Stimulated activated CD8-positive, alpha-beta memory T cell treated with anti-CD3 and anti-CD28 coated beads, Interleukin-7, amount 100 ng/mL, for 1 hour (primary cell): ENCODE measurements around the gene POLDIP2.

Experiments
- DNase-seq, 2 donors: peaks; one replicate each; pipeline ENCODE4 v3.0.0-alpha.2; 2020; ENCODE audit warnings: low read depth in 2 of 2

The POLDIP2 gene

DNA sequence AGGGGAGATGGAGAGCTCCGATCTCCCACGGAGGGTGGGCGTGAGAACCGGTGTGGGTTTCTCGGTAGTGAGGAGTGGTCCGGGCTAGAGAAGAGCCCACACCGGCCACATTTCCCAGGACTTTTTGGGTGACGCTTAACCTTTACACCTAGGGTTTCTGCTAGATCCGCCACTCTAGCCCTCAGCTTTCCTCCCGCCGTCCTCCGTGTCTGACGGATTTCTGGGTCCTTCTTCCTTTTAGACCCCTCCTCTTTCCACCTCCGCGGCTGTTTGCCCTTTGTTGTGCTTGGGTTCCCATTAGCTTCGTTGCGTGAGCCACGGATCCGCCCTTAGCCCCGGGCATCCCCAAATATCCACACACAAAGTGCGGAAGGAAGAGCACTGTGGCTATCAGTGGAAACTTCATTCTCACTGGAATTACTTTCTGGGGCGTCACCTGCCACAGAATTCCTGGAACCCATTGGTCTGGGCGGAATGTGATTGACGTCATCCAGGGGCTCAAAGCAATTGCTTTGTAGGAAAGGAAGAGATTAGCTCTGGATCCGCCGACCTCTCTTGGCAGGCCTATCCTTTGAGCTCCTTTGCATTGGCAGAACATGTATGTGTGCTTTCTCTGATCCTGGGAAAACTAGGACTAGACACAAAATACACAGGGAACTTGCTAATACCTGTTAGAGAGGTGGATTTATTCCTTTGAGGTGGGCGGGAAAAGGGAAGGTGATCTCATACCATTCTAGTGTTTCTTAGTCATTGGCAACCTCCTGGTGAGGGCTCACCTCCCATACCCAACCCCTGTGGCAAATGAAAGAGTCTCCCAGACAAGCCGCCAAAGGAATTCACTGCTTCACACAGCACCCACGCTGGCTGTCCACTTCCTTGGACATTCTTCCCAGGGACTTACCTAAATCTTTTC lies 21.1 kb downstream of the POLDIP2 start:
- DNase-seq, result no peak

DNA sequence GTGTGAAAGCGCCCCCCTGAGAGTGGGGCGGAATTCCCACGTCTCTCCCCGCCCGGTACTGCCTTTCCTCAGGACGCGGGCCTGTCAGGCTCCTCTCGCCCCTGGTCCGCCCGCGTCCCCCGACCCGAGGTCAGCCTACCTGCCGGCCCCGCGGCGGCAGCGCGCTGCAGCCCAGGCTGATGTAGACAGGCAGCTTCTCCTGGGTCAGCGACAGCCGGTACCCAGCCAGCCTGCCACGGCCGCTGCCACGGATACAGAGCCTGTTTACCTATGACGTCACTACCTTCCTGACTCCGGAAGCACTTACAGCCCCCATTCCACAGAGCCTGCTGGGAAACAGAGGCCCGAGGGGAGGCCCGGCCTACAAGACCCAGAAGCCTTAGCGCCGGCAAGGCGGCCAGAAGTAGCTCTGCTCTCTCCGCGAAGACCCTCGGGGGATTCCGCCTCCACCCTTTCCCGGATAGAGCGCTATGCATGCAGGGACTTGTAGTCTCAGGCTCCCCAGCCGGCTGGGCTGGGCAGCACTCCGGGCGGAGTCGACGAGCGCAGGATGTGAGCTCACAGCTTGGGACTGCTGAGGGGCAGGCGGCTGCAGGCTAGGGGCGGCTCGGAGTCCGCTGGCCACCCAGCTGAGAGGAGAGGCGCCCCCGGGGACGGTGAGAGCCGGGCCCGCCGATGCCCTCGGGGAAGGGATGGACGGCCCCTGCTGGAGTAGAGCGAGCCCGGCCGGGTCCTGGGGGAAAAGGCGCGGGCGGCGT lies 21.9 kb downstream of the POLDIP2 start, which contains the start of the genes IFT20 and TNFAIP1:
Gene IFT20, minus strand, starts transcription at position 272 of the 758 bp plus-strand sequence. CDS start 3,487 bp downstream, outside the sequence.
Gene TNFAIP1, plus strand, starts transcription at position 561 of the 758 bp plus-strand sequence. CDS start 3,761 bp downstream, outside the sequence.
- DNase-seq, result peak; percentile 91

- no peak for DNase-seq
Observed at GRCh38 chr17:28334666-28335200, 22.6 kb downstream of the POLDIP2 start.

- no peak for DNase-seq
Observed at GRCh38 chr17:28334171-28334570, 23.2 kb downstream of the POLDIP2 start.

- DNase-seq, result no peak
Observed at GRCh38 chr17:28333083-28333746, 24.1 kb downstream of the POLDIP2 start.

DNA sequence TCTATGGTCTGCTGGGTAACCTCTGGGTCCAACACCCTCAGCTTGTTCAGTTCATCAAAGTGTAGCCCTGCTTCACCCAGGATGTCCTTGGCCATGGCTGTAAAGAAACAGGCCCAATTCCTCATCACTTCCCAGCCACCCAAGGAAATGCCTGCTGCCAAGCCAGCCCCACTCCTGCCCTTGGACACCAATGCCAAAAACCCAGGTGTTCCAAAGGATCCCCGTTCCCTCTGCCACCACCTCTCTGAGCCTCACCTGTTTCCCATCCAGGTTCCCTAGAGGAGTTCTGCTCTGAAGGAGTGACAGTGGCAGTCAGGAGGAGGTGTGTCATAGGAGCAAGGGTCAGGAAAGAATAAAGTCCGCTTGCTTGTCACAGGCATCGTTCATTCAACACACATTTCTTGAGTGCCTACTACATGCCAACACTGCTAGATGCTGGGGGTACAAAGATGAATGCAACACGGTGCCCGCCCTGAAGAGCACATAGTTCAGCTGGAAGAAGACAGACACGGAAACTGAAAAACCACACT lies 25.4 kb downstream of the POLDIP2 start:
- DNase-seq, result no peak

DNA sequence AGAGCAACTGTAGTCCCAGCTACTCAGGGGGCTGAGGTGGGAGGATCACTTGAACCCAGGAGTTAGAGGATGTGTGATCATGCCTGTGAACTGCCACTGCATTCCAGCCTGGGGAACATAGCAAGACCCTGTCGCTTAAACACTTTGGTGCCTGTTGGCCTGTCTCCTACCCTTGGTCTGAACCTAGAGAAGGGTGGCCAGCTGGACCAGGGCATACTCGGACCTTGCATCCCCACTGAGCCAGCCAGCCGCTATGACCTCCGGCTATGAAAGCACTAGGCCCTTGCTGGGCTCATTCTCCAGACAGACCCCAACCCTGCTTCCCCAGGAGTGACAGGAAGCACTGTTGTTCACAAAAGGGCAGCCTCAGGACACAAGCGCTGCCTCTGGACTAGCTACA lies 26.7 kb downstream of the POLDIP2 start:
- no peak for DNase-seq

DNA sequence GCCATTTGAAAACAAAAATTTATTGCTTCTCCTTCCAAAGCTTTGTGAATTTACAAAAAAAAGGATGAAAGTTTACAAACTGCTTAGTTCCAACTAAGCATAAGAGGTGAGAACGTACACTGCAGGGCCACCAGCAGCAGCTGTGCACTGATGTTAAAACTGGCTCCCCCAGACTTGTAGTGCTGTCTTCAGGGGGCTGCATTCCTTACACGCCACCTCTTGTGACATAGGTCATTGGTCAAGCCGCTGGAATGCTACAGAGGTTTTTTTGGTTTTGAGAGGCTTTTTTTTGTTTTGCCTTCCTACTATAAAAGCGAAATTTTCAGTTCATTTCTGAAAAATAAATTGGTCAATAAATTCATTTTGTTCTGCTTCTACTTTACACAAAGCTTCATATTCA lies 29.0 kb downstream of the POLDIP2 start:
- DNase-seq, result no peak

DNA sequence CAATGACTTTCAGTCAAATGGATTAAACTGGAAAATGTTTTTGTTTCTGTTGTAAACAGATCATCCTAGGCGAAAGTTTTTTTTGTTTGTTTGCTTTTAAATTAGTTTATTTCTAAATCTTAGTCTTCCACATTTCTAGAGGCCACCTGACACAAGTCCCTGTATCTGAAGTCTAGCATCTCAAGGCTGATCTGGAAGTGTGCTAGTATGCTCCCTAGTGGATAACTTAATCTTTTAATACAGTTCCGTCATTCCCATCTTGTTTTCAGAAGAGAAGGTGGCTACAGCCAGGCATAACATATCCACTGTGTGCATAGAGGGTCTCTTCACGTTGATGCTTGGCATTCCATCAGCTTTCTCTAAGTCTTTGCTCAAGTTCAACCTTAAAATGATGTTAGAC lies 29.6 kb downstream of the POLDIP2 start:
- DNase-seq, result no peak

GRCh38 chr17:28327031-28327607 lies 30.2 kb downstream of the POLDIP2 start:
- DNase-seq, result no peak

- DNase-seq, result no peak
Observed at GRCh38 chr17:28326114-28326513, 31.2 kb downstream of the POLDIP2 start.

GRCh38 chr17:28325211-28325610 lies 32.1 kb downstream of the POLDIP2 start:
- DNase-seq, result no peak

- DNase-seq, result no peak
Observed at GRCh38 chr17:28324781-28325180, 32.5 kb downstream of the POLDIP2 start.

- DNase-seq, result no peak
Observed at GRCh38 chr17:28324267-28324745, 33.0 kb downstream of the POLDIP2 start.

- no peak for DNase-seq
Observed at GRCh38 chr17:28320215-28321061, 36.9 kb downstream of the POLDIP2 start.

GRCh38 chr17:28319598-28319935 lies 37.8 kb downstream of the POLDIP2 start:
- no peak for DNase-seq

- DNase-seq, result peak; percentile 81 to 89
Observed at GRCh38 chr17:28318759-28319597, 38.3 kb downstream of the POLDIP2 start, which contains the start of gene TMEM97. Gene TMEM97 (plus strand): TSS chr17:28319200. CDS start chr17:28319240, 40 bp downstream.

DNA sequence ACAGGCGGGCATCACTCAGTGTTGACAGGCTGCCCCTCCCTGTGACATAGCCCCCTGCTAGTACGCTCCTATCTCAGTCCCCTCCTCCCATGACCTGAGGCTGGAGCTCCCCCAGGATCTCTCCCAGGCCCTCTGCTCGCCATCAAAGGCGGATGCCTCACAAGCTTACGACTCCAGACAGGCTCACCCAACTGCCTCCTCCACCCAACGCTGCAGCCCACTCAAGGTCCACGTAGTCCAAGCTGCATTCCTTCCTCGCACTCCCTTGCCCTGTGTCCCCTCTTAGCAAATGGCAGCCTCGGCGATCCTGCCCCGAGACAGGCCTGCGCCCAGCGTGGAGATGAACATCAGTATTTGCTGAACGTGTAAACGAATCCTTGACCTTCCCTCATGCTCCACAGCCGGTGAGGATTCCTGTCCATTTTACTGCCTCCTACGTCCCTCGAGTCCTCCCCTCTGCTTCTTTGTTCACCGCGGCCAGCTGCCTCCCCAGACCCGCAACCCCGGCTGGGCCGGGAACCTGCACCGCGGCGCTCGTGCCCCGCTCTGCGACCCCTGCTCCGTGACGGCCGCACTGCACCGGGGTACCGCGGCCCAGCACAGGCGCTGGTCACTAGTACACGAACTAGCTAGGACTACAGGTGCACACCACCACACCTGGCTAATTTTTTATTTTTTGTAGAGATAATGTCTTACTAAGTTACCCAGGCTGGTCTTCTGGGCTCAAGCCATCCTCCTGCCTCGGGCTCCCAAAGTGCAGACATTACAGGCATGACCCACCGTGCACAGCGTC lies 39.2 kb downstream of the POLDIP2 start:
- DNase-seq, result no peak
